GM13977 (cell line): ENCODE measurements around the gene BTN1A1.

ENCODE experiments used
- DNase-seq: peaks from one replicate; pipeline ENCODE4 v3.0.0; 2012; ENCODE audit warnings: low spot score
- CTCF ChIP-seq: IDR thresholded peaks from 2 replicates; pipeline ENCODE4 v1.5.1; 2012; ENCODE audit warnings: mild to moderate bottlenecking, control low read depth; ENCODE audit not compliant: insufficient read depth; ENCODE audit errors: extremely low read depth, missing control alignments
- in situ Hi-C: fragments of 300-500 bp; cut with MboI; formaldehyde crosslinking; loops from one replicate; pipeline ENCODE4 v1.12.0; 2022; ENCODE audit warnings: low sequenced_read_pairs, low pct_unique_long_range_greater_than_20kb, mixed read lengths, inconsistent platforms; ENCODE audit not compliant: unreplicated experiment

The BTN1A1 gene

GRCh38 chr6:26500102-26500501, at the start of gene BTN1A1:
BTN1A1 (plus strand) TSS chr6:26500303; CDS start chr6:26501287, 984 bp downstream.
- TF ChIP-seq CTCF, result no peak
- no peak for DNase-seq
- in situ Hi-C loops, result no loop called here

GRCh38 chr6:26452631-26453235, 47.4 kb upstream of the BTN1A1 start:
- no peak for DNase-seq
- no peak for TF ChIP-seq CTCF

GRCh38 chr6:26454631-26455030, 45.5 kb upstream of the BTN1A1 start:
- in situ Hi-C loops, result no loop called here
- DNase-seq, result no peak
- no peak for TF ChIP-seq CTCF

More at GRCh38 chr6:26452631-26453235, 47.4 kb upstream of the BTN1A1 start:
- in situ Hi-C loops, result no loop called here

GRCh38 chr6:26455357-26455970, 44.6 kb upstream of the BTN1A1 start:
- no peak for DNase-seq
- in situ Hi-C loops, result no loop called here
- no peak for TF ChIP-seq CTCF

- no peak for TF ChIP-seq CTCF
- in situ Hi-C loops, result no loop called here
- no peak for DNase-seq
Measured at GRCh38 chr6:26457264-26457805, 42.8 kb upstream of the BTN1A1 start.

- TF ChIP-seq CTCF, result no peak
- DNase-seq, result peak; percentile 83
- in situ Hi-C loops, result no loop called here
Measured at GRCh38 chr6:26457806-26458688, 42.1 kb upstream of the BTN1A1 start, which contains the start of gene BTN2A1. BTN2A1 (plus strand) TSS chr6:26457955; CDS start chr6:26458637, 682 bp downstream.
